IPS-15b (cell line): Measurements from ENCODE around the gene MLST8.
"Not testable (repeated sequence)": the region's sequence is repeated elsewhere in the genome, so short reads cannot be mapped to it uniquely, and the experiment has no call there.

Source experiments
- H3K27me3 ChIP-seq: one replicate; pipeline ENCODE4 v1.6.1; 2013; ENCODE audit warnings: low read length; ENCODE audit not compliant: control insufficient read depth, insufficient read depth
- H3K36me3 ChIP-seq: one replicate; pipeline ENCODE4 v1.6.1; 2013; ENCODE audit warnings: low read length; ENCODE audit not compliant: control insufficient read depth, insufficient read depth
- H3K4me1 ChIP-seq: one replicate; pipeline ENCODE4 v1.6.1; 2013; ENCODE audit warnings: mild to moderate bottlenecking, low read length; ENCODE audit not compliant: control insufficient read depth, insufficient read depth
- H3K4me3 ChIP-seq: one replicate; pipeline ENCODE4 v1.5.1; 2013; ENCODE audit warnings: low read depth, low read length
- H3K9ac ChIP-seq: one replicate; pipeline ENCODE4 v1.6.1; 2013; ENCODE audit warnings: low read depth, mild to moderate bottlenecking, low read length
- H3K9me3 ChIP-seq: one replicate; pipeline ENCODE4 v1.6.1; 2013; ENCODE audit warnings: mild to moderate bottlenecking, low read length; ENCODE audit not compliant: control insufficient read depth, insufficient read depth

The MLST8 gene

DNA sequence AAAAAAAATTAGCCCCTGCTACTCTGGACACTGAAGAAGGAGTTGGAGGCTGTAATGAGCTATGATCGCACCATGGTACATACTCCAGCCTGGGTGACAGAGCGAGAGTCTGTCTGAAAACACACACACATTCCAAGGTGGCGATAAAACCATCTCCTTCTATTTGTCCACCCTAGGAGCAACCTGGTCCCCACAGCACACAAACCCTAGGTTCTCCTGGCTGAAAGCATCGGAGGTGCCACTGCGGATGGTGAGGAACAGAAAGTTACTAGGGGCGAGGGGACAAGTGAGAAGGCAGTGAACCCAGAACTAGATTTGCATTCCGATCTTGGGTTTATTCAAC is 47.5 kb downstream of the MLST8 start:
- Histone ChIP-seq H3K9me3 (no peaks in the 10 kb centered on the region), H3K36me3 (peaks cover 49% of the 10 kb centered on the region), H3K9ac (no peak overlapping the region), H3K27me3 (no peaks in the 10 kb centered on the region), H3K4me3 (no peak overlapping the region), H3K4me1 (peaks cover 8% of the 10 kb centered on the region)

DNA sequence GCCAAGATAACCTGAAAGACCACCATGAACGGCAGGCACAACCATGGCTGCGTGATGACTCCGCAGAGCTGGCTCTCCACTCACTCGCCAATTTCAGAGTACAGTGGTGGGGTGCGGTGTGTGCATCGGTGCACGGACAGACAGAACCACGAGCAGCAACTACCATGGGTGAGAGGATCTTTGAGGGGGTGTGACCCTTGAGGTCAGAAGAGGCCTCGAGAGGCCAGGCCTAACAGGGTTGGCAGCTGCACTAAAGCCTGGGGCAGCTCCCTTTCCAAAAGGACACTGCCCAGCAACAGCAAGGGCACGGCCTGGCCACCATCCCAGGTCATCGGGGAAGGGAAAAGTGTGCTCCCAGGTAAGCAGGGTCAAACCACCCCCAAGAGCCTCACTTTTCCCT is 48.0 kb downstream of the MLST8 start:
- Histone ChIP-seq H3K9me3 (no peaks in the 10 kb centered on the region), H3K36me3 (peaks cover 53% of the 10 kb centered on the region), H3K27me3 (no peaks in the 10 kb centered on the region), H3K4me1 (peaks cover 8% of the 10 kb centered on the region), H3K9ac (no peak overlapping the region), H3K4me3 (no peak overlapping the region)

DNA sequence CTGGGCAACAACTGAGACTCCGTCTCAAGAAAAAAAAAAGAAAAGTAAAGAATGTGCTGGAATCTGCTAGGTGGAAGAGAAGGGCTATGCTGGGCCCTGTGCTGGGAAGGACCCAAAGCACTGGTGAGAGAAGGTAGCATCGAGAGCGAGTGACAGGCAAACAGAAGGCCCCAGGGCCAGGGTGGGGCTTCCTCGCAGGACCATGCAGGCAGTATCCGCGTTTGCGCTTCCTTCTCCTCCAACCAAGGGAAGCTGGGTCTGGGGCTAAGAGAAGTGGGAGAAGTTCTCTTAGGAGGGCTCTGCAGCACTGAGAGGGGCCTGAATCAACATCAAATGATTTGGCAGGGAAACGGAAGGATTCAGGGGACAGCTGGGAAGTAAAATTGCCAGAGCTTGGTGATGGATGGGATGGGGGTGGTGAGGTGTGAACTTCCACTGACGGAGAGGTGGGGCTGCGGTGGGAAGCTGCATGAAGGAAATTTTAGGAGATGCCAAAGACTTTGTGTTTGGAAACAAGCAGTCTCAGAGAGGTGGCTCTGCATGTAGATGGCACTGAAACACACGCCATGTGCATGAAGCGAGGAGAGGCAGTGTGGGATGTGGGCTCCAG is 51.4 kb downstream of the MLST8 start:
- Histone ChIP-seq H3K4me3 (no peak overlapping the region), H3K36me3 (peaks cover 74% of the 10 kb centered on the region), H3K9me3 (no peaks in the 10 kb centered on the region), H3K9ac (no peak overlapping the region), H3K27me3 (no peaks in the 10 kb centered on the region), H3K4me1 (peaks cover 8% of the 10 kb centered on the region)

DNA sequence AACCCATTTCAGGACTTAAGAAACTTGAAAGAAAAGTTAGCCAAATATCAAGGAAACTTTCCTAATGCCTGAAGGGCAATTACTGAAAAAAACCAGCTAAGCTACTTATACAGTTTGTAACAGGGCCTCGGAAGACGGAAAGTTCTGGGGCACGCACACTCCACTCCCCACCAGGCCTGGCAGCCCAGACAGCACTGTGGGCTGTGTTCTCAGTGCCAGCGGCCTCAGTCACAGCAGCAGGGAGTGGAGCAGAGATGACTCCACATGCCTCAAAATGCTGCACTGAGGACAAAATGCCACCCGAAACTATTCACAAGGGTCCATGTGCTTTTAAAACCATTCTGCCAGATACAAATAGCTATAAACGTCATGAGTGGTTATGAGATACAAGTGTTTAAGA is 52.5 kb downstream of the MLST8 start:
- H3K36me3 ChIP-seq: peaks cover 82% of the 10 kb centered on the region

DNA sequence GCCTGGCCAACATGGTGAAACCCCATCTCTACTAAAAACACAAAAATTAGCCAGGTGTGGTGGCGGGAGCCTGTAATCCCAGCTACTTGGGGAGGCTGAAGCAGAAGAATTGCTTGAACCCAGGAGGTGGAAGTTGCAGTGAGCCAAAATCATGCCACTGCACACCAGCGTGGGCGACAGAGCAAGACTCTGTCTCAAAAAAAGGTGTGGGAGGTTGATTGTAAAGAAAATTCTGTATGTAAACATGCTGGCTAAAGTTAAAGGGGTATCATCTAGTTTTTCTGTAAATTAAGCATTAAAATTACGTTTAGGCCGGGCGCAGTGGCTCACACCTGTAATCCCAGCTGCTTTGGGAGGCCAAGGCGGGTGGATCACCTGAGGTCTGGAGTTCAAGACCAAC is 53.3 kb downstream of the MLST8 start:
- not testable (repeated sequence) for H3K4me3 ChIP-seq, H3K9ac ChIP-seq, H3K9me3 ChIP-seq, H3K4me1 ChIP-seq, H3K27me3 ChIP-seq
- peaks cover 84% of the 10 kb centered on the region for H3K36me3 ChIP-seq

More for the DNA sequence above, 52.5 kb downstream of the MLST8 start:
- Histone ChIP-seq H3K27me3 (no peaks in the 10 kb centered on the region), H3K4me3 (no peak overlapping the region), H3K9me3 (no peaks in the 10 kb centered on the region), H3K4me1 (peaks cover 2% of the 10 kb centered on the region), H3K9ac (no peak overlapping the region)
